Measurements from ENCODE around the gene APCDD1L.

DNA sequence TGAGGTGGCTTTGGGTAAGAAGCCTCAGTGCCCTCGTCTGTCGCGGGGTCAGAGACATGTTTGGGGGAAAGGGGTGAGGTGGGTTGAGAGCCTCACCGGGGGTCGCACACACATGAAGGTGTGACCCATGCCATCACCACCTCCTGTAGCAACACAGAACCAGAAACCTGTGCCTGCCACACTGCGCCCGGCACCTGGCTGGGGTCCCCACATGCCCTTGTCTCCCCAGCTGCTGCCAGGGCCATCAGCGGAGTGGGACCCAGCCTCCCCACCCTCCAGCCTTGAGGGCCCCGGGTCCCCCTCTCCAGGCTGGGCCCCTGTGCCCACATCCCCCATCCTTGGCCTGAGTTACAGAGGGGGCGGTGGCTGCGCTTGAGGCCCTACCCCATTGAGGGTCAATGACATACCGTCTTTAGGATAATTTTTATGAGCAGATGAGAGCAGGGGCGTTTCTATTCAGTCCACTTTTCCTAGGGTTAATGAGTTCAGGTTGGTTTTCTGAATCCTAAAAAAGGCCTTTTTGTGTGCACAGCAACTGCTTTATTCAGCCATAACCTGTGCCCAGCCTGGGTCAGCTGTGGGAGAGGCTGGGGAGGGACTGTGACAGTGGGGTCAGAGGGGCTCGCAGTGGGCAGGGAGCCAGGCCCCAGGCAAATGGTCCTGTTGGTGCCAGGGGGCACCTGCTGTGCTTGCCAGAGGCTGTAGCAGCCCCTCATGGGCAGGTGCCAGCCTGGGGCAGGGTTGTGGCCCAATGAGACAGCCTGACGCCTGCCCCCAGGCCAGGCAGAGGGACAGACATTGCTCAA, 19.4 kb downstream of the APCDD1L start:
- TF ChIP-seq, protein P1, sequence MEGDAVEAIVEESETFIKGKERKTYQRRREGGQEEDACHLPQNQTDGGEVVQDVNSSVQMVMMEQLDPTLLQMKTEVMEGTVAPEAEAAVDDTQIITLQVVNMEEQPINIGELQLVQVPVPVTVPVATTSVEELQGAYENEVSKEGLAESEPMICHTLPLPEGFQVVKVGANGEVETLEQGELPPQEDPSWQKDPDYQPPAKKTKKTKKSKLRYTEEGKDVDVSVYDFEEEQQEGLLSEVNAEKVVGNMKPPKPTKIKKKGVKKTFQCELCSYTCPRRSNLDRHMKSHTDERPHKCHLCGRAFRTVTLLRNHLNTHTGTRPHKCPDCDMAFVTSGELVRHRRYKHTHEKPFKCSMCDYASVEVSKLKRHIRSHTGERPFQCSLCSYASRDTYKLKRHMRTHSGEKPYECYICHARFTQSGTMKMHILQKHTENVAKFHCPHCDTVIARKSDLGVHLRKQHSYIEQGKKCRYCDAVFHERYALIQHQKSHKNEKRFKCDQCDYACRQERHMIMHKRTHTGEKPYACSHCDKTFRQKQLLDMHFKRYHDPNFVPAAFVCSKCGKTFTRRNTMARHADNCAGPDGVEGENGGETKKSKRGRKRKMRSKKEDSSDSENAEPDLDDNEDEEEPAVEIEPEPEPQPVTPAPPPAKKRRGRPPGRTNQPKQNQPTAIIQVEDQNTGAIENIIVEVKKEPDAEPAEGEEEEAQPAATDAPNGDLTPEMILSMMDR (IDR thresholded peaks at IDR 0.05 in 4 of 5, conservative IDR thresholded peaks at IDR 0.05 in 1 of 5) = no peak
- no peak for TF ChIP-seq POLR2A (IDR thresholded peaks at IDR 0.05)

Data from gastrocnemius medialis (tissue), 4 donors.